Neutrophil (primary cell): Measurements from ENCODE around the gene RGS8.

Experiments
- H3K27ac ChIP-seq: fragments of 200-600 bp; sonication (generic); 2 replicates; pipeline ENCODE4 v1.5.1; 2016; ENCODE audit warnings: mild to moderate bottlenecking, moderate library complexity
- H3K27me3 ChIP-seq: fragments of 200-600 bp; sonication (generic); 2 replicates; pipeline ENCODE4 v1.6.0; 2016; ENCODE audit warnings: mild to moderate bottlenecking
- H3K36me3 ChIP-seq: fragments of 200-600 bp; sonication (generic); 2 replicates; pipeline ENCODE4 v1.5.1; 2017
- H3K4me1 ChIP-seq, 2 experiments: fragments of 200-600 bp in 1 of 2; sonication (generic) in 1 of 2; 1 replicate in 1 of 2; 2 replicates in 1 of 2; pipeline versions ENCODE4 v1.5.1 to v1.6.1; 2013 to 2016; ENCODE audit warnings: low read depth in 1 of 2, low read length in 1 of 2, mild to moderate bottlenecking in 1 of 2, moderate library complexity in 1 of 2; ENCODE audit not compliant: control insufficient read depth in 1 of 2, insufficient read depth in 1 of 2
- H3K4me3 ChIP-seq, 2 experiments: fragments of 200-600 bp in 1 of 2; sonication (generic) in 1 of 2; 1 replicate in 1 of 2; 2 replicates in 1 of 2; pipeline ENCODE4 v1.5.1; 2013 to 2016; ENCODE audit warnings: low read depth in 1 of 2, low read length in 1 of 2, mild to moderate bottlenecking in 1 of 2, moderate library complexity in 1 of 2
- H3K9me3 ChIP-seq: fragments of 200-600 bp; sonication (generic); 2 replicates; pipeline ENCODE4 v1.5.1; 2016
- CTCF ChIP-seq: fragments of 200-600 bp; sonication (generic); IDR thresholded peaks from 2 replicates; pipeline ENCODE4 v1.5.1; 2016; ENCODE audit warnings: antibody characterized with exemption

The RGS8 gene

GRCh38 chr1:182664296-182664695, 20.1 kb downstream of the RGS8 start:
- H3K36me3 ChIP-seq: no peaks in the 10 kb centered on the region
- H3K4me3 ChIP-seq: no peak overlapping the region
- no peaks in the 10 kb centered on the region for H3K9me3 ChIP-seq
- TF ChIP-seq CTCF: no peak
- no peak overlapping the region for H3K27ac ChIP-seq
- no peaks in the 10 kb centered on the region for H3K4me1 ChIP-seq
- H3K27me3 ChIP-seq: peaks cover 71% of the 10 kb centered on the region

GRCh38 chr1:182662956-182663355, 21.4 kb downstream of the RGS8 start:
- H3K27me3 ChIP-seq: peaks cover 82% of the 10 kb centered on the region
- no peaks in the 10 kb centered on the region for H3K4me1 ChIP-seq
- no peak overlapping the region for H3K4me3 ChIP-seq
- no peaks in the 10 kb centered on the region for H3K36me3 ChIP-seq
- TF ChIP-seq CTCF: no peak
- no peaks in the 10 kb centered on the region for H3K9me3 ChIP-seq
- H3K27ac ChIP-seq: no peak overlapping the region

- Histone ChIP-seq H3K4me3 (no peak overlapping the region), H3K36me3 (no peaks in the 10 kb centered on the region), H3K9me3 (no peaks in the 10 kb centered on the region), H3K27ac (no peak overlapping the region), H3K27me3 (peaks cover 86% of the 10 kb centered on the region), H3K4me1 (no peaks in the 10 kb centered on the region)
- TF ChIP-seq CTCF: no peak
Measured at GRCh38 chr1:182662121-182662890, 22.1 kb downstream of the RGS8 start.

- Histone ChIP-seq H3K4me1 (no peaks in the 10 kb centered on the region), H3K27me3 (peaks cover 54% of the 10 kb centered on the region), H3K36me3 (no peaks in the 10 kb centered on the region), H3K9me3 (no peaks in the 10 kb centered on the region), H3K4me3 (no peak overlapping the region), H3K27ac (no peak overlapping the region)
- TF ChIP-seq CTCF: no peak
Measured at GRCh38 chr1:182658055-182658454, 26.3 kb downstream of the RGS8 start.

GRCh38 chr1:182656842-182657397, 27.5 kb downstream of the RGS8 start:
- H3K27ac ChIP-seq: no peak overlapping the region
- H3K36me3 ChIP-seq: no peaks in the 10 kb centered on the region
- peaks cover 43% of the 10 kb centered on the region for H3K27me3 ChIP-seq
- no peak for TF ChIP-seq CTCF
- H3K9me3 ChIP-seq: no peaks in the 10 kb centered on the region
- H3K4me1 ChIP-seq: no peaks in the 10 kb centered on the region
- no peak overlapping the region for H3K4me3 ChIP-seq
